Breast epithelium (tissue), 4 donors: ENCODE results near the gene CSTF1. TPM values are rescaled to one million over a fixed set of nuclear protein-coding genes. Genes with fewer than 3 reads are reported as not detected.

Experiments used
- DNase-seq, 2 donors: peaks; one replicate each; pipeline ENCODE4 v3.0.0-alpha.2; 2019; ENCODE audit warnings: low spot score in 2 of 2
- H3K27ac ChIP-seq, 2 donors: fragments of 200-600 bp; sonication (generic) in 1 of 2; one replicate each; pipeline ENCODE4 v1.5.1; 2016 to 2019; ENCODE audit warnings: mild to moderate bottlenecking in 1 of 2
- H3K27me3 ChIP-seq, 2 donors: fragments of 200-600 bp; sonication (generic) in 1 of 2; one replicate each; pipeline versions ENCODE4 v1.5.1 to v1.6.0; 2017 to 2019; ENCODE audit warnings: control low read depth in 1 of 2, mild to moderate bottlenecking in 1 of 2
- H3K36me3 ChIP-seq: fragments of 200-600 bp; one replicate; pipeline ENCODE4 v1.5.1; 2019
- H3K4me1 ChIP-seq, 2 donors: fragments of 200-600 bp; sonication (generic); one replicate each; pipeline ENCODE4 v1.5.1; 2016 to 2019; ENCODE audit warnings: control low read depth in 1 of 2
- H3K4me3 ChIP-seq, 3 donors: fragments of 200-600 bp; sonication (generic); 1 replicate in 2 of 3; 2 replicates in 1 of 3; pipeline ENCODE4 v1.5.1; 2016 to 2019; ENCODE audit warnings: mild to moderate bottlenecking in 3 of 3, moderate library complexity in 2 of 3
- H3K9me3 ChIP-seq, 2 donors: fragments of 200-600 bp; sonication (generic) in 1 of 2; one replicate each; pipeline ENCODE4 v1.5.1; 2016 to 2019; ENCODE audit warnings: control low read depth in 1 of 2
- POLR2A ChIP-seq: fragments of 450-650 bp; IDR thresholded peaks from one replicate; pipeline ENCODE4 v1.6.1; 2016; ENCODE audit warnings: antibody characterized with exemption, mild to moderate bottlenecking, moderate library complexity
- POLR2AphosphoS5 ChIP-seq, 3 donors: sonication (generic); formaldehyde crosslinking; IDR thresholded peaks; one replicate each; pipeline ENCODE4 v1.6.1; 2017; ENCODE audit warnings: antibody characterized with exemption in 3 of 3
- intact Hi-C: fragments of 100-400 bp; cut with DNase I; formaldehyde crosslinking; loops from one replicate; pipeline ENCODE4 v1.15.1; 2023; ENCODE audit warnings: low total_unique reads
- total RNA-seq, 3 donors: library from RNA; depleted of rRNA; stranded (reverse); fragments of >200 nt; gene quantifications; one replicate each; pipeline ENCODE4 v1.1.0, GENCODE V29; 2016
- TF ChIP-seq, protein P1 (sequence below), 3 donors: fragments of 450-650 bp; IDR thresholded peaks; one replicate each; pipeline ENCODE4 v1.5.1; 2016 to 2017; ENCODE audit warnings: antibody characterized with exemption in 3 of 3, mild to moderate bottlenecking in 3 of 3, moderate library complexity in 3 of 3

Gene CSTF1
- total RNA-seq, 3 donors from 2014 or later, result 17.1 to 53.4 (median 35.7) TPM

DNA sequence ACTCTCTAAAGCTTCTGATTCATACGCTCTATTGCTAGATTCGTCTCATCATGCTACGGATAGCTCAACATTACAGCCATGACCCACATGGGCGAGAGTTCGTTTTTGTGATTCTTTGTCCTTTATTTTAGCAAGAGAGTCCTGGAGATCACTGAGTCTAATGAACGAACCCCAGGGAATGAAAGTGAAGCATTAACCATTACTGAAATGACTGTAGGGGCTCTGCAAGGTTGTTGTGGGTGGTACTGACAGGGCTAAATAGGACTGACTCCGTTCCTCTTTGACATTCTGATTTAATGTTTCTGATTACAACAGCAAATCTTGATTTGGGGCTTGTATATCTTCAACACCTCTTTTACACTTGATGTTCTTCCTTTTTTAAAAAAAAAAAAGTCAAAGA lies 62.3 kb downstream of the CSTF1 start:
- H3K27ac ChIP-seq, result no peak overlapping the region
- TF ChIP-seq POLR2AphosphoS5 (IDR thresholded peaks at IDR 0.05), result no peak
- TF ChIP-seq, protein P1, sequence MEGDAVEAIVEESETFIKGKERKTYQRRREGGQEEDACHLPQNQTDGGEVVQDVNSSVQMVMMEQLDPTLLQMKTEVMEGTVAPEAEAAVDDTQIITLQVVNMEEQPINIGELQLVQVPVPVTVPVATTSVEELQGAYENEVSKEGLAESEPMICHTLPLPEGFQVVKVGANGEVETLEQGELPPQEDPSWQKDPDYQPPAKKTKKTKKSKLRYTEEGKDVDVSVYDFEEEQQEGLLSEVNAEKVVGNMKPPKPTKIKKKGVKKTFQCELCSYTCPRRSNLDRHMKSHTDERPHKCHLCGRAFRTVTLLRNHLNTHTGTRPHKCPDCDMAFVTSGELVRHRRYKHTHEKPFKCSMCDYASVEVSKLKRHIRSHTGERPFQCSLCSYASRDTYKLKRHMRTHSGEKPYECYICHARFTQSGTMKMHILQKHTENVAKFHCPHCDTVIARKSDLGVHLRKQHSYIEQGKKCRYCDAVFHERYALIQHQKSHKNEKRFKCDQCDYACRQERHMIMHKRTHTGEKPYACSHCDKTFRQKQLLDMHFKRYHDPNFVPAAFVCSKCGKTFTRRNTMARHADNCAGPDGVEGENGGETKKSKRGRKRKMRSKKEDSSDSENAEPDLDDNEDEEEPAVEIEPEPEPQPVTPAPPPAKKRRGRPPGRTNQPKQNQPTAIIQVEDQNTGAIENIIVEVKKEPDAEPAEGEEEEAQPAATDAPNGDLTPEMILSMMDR (IDR thresholded peaks at IDR 0.05), result no peak
- TF ChIP-seq POLR2A, result no peak

More for the DNA sequence above, 62.3 kb downstream of the CSTF1 start:
- H3K9me3 ChIP-seq, result no peaks in the 10 kb centered on the region
- intact Hi-C loops, result no loop called here
- H3K4me3 ChIP-seq, result no peak overlapping the region
- H3K36me3 ChIP-seq, result no peaks in the 10 kb centered on the region
- no peaks in the 10 kb centered on the region for H3K27me3 ChIP-seq
- no peaks in the 10 kb centered on the region for H3K4me1 ChIP-seq
- DNase-seq, result no peak

Other genes with a start within 250 kb of the CSTF1 start
- not detected for gene MC3R, start 143.9 kb upstream of the CSTF1 start, total RNA-seq
- gene FAM210B, start 33.7 kb upstream of the CSTF1 start, total RNA-seq, result 10 to 100 TPM; 62.6 to 100.0 (median 80.8) TPM
- gene AURKA, start 430 bp upstream of the CSTF1 start, total RNA-seq, result 1 to 10 TPM in 2 of 3 donors, under 1 TPM in 1; 0.98 to 2.2 (median 1.6) TPM
- 1 to 10 TPM; 1.6 to 3.4 (median 2.2) TPM for gene CASS4, start 19.6 kb downstream of the CSTF1 start, total RNA-seq
- gene RTF2, start 76.0 kb downstream of the CSTF1 start, total RNA-seq, result 10 to 100 TPM; 58.0 to 80.0 (median 66.3) TPM
- gene FAM209A, start 132.1 kb downstream of the CSTF1 start, total RNA-seq, result under 1 TPM in 1 of 3 donors, not detected in 2; 0.96 TPM
- gene FAM209B, start 140.6 kb downstream of the CSTF1 start, total RNA-seq, result not detected
- 10 to 100 TPM in 2 of 3 donors, 1 to 10 TPM in 1; 1.8 to 66.9 (median 24.9) TPM for gene TFAP2C, start 236.7 kb downstream of the CSTF1 start, total RNA-seq